Measurements from ENCODE around the gene TNXB. TPM values are rescaled to one million over a fixed set of nuclear protein-coding genes. Genes with fewer than 3 reads are reported as not detected.

Gene TNXB
- total and polyA plus RNA-seq, 7 experiments from 2014 or later = 0.43 to 17.2 (median 12.5) TPM; not detected in 1

DNA sequence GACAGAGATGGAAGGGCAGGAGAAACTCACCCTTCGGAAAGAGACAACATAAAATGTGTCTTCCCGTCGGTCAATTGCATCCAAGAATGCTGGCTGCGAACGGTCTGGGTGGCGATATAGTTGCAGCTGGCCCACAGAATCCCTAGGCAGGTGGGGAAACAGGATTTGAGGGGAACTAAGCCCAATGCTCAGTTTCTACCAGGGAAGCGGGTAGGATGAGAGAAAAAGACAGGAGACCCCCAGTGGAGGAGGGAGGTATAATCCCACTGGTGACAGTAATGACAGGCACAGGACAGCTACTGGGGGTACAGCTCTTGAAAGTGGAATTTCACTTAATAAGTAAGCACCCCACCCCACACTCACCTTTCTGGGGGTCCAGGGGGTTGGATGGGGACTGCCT lies 7.5 kb upstream of the TNXB start:
- peaks cover 0 to 41% (median 9%) of the 10 kb centered on the region in 5 donors for H3K36me3 Mint-ChIP-seq
- Histone ChIP-seq H3K27ac (ENCODE audit: low read depth, low read length) (no peak overlapping the region), H3K4me3 (ENCODE audit: low read length) (no peak overlapping the region), H3K36me3 (ENCODE audit: control insufficient read depth in 2 of 3, insufficient read depth in 3 of 3, low read length in 3 of 3) (peaks cover 18 to 66% (median 22%) of the 10 kb centered on the region in 3 experiments), H3K4me1 (ENCODE audit: control insufficient read depth in 2 of 2, insufficient read depth in 2 of 2, low read length in 2 of 2) (no peaks in the 10 kb centered on the region), H3K27me3 (ENCODE audit: control insufficient read depth in 2 of 2, insufficient read depth in 2 of 2, low read length in 2 of 2) (no peaks in the 10 kb centered on the region), H3K9me3 (ENCODE audit: control insufficient read depth in 2 of 3, low read length in 3 of 3) (no peaks in the 10 kb centered on the region)
- no peaks in the 10 kb centered on the region for H3K9me3 Mint-ChIP-seq
- POLR2A ChIA-PET = interaction anchor here (0.6 kb wide), 2 partner anchors 25 to 1996 kb away, joined by 4 to 10 read pairs; no protein-coding TSS in a partner anchor
- peak overlapping the region in 4 of 9 donors; percentile 23 to 67 (median 34) for H3K27ac Mint-ChIP-seq
- ATAC-seq (no peak), DNase-seq (no peak)
- intact Hi-C loops (cut with micrococcal nuclease) = no loop called here
- no peak overlapping the region for H3K4me3 Mint-ChIP-seq
- CTCF ChIA-PET = interaction anchor here (1.2 kb wide), 1 partner anchor 38 kb away, joined by 3 read pairs; no protein-coding TSS in a partner anchor
- peaks cover 9 to 23% (median 12%) of the 10 kb centered on the region in 7 donors for H3K4me1 Mint-ChIP-seq
- no peaks in the 10 kb centered on the region for H3K27me3 Mint-ChIP-seq

GRCh38 chr6:32115623-32116022 lies 6.5 kb upstream of the TNXB start:
- Histone ChIP-seq H3K27ac (ENCODE audit: low read depth, low read length) (no peak overlapping the region), H3K27me3 (ENCODE audit: control insufficient read depth in 2 of 2, insufficient read depth in 2 of 2, low read length in 2 of 2) (no peaks in the 10 kb centered on the region), H3K4me1 (ENCODE audit: control insufficient read depth in 2 of 2, insufficient read depth in 2 of 2, low read length in 2 of 2) (no peaks in the 10 kb centered on the region), H3K9me3 (ENCODE audit: control insufficient read depth in 2 of 3, low read length in 3 of 3) (no peaks in the 10 kb centered on the region), H3K36me3 (ENCODE audit: control insufficient read depth in 2 of 3, insufficient read depth in 3 of 3, low read length in 3 of 3) (peaks cover 17 to 56% (median 18%) of the 10 kb centered on the region in 3 experiments), H3K4me3 (ENCODE audit: low read length) (no peak overlapping the region)
- intact Hi-C loops (cut with micrococcal nuclease) = no loop called here
- H3K27me3 Mint-ChIP-seq = no peaks in the 10 kb centered on the region
- POLR2A ChIA-PET = no interaction called here
- ATAC-seq (no peak), DNase-seq (no peak)
- H3K4me3 Mint-ChIP-seq = no peak overlapping the region
- H3K9me3 Mint-ChIP-seq = peaks cover 0 to 1% (median 0%) of the 10 kb centered on the region in 11 donors
- CTCF ChIA-PET = no interaction called here
- peaks cover 9 to 21% (median 12%) of the 10 kb centered on the region in 7 donors for H3K4me1 Mint-ChIP-seq
- peaks cover 0 to 33% (median 4%) of the 10 kb centered on the region in 5 donors for H3K36me3 Mint-ChIP-seq
- H3K27ac Mint-ChIP-seq = peak overlapping the region in 2 of 9 donors; percentile 21 to 65

DNA sequence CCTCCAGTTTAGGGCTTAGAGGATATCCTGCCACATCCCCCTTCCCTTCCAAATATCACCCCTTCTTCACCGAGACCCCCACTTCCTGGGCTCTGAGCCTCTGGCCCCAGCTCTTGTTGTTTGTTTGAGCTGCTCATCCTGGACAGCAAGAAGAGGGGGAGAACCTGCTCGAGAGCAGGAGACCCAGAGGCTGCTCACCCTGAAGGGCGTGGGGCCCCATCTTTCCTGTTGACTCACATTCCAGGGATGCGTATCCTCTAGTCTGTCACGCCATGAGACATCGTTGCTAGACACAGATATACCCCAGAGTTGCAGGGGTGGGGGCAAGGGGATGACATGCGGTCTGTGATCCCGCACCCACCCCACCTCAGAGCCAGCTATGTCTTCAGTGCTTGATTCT lies 5.7 kb upstream of the TNXB start:
- POLR2A ChIA-PET = no interaction called here
- no peak for ATAC-seq
- peak overlapping the region in 4 of 9 donors; percentile 33 to 78 (median 60) for H3K27ac Mint-ChIP-seq

GRCh38 chr6:32113386-32114352 lies 4.5 kb upstream of the TNXB start:
- H3K27ac ChIP-seq (ENCODE audit: low read depth, low read length) = no peak overlapping the region
- H3K4me1 Mint-ChIP-seq = peaks cover 0 to 26% (median 14%) of the 10 kb centered on the region in 7 donors
- H3K9me3 Mint-ChIP-seq = peaks cover 0 to 1% (median 0%) of the 10 kb centered on the region in 11 donors
- H3K36me3 Mint-ChIP-seq = peaks cover 0 to 24% (median 2%) of the 10 kb centered on the region in 5 donors
- peak overlapping the region in 7 of 9 donors; percentile 4 to 78 (median 54) for H3K27ac Mint-ChIP-seq
- ChIA-PET POLR2A (no interaction called here), CTCF (no interaction called here)
- H3K36me3 ChIP-seq (ENCODE audit: control insufficient read depth in 2 of 3, insufficient read depth in 3 of 3, low read length in 3 of 3) = peaks cover 12 to 39% (median 16%) of the 10 kb centered on the region in 3 experiments
- H3K9me3 ChIP-seq (ENCODE audit: control insufficient read depth in 2 of 3, low read length in 3 of 3) = no peaks in the 10 kb centered on the region
- H3K4me3 ChIP-seq (ENCODE audit: low read length) = no peak overlapping the region
- peaks cover 0 to 5% of the 10 kb centered on the region in 2 donors for H3K4me1 ChIP-seq (ENCODE audit: control insufficient read depth in 2 of 2, insufficient read depth in 2 of 2, low read length in 2 of 2)
- peaks cover 0 to 8% (median 4%) of the 10 kb centered on the region in 5 donors for H3K27me3 Mint-ChIP-seq
- H3K4me3 Mint-ChIP-seq = no peak overlapping the region
- intact Hi-C loops (cut with micrococcal nuclease) = no loop called here
- no peaks in the 10 kb centered on the region for H3K27me3 ChIP-seq (ENCODE audit: control insufficient read depth in 2 of 2, insufficient read depth in 2 of 2, low read length in 2 of 2)
- ATAC-seq = peak; percentile 16
- no peak for DNase-seq

More for the DNA sequence above, 5.7 kb upstream of the TNXB start:
- no peak for DNase-seq
- intact Hi-C loops (cut with micrococcal nuclease) = no loop called here
- Histone ChIP-seq H3K9me3 (ENCODE audit: control insufficient read depth in 2 of 3, low read length in 3 of 3) (no peaks in the 10 kb centered on the region), H3K27me3 (ENCODE audit: control insufficient read depth in 2 of 2, insufficient read depth in 2 of 2, low read length in 2 of 2) (no peaks in the 10 kb centered on the region), H3K36me3 (ENCODE audit: control insufficient read depth in 2 of 3, insufficient read depth in 3 of 3, low read length in 3 of 3) (peaks cover 17 to 50% (median 17%) of the 10 kb centered on the region in 3 experiments), H3K4me3 (ENCODE audit: low read length) (no peak overlapping the region), H3K27ac (ENCODE audit: low read depth, low read length) (no peak overlapping the region), H3K4me1 (ENCODE audit: control insufficient read depth in 2 of 2, insufficient read depth in 2 of 2, low read length in 2 of 2) (no peaks in the 10 kb centered on the region)
- peaks cover 0 to 2% (median 0%) of the 10 kb centered on the region in 5 donors for H3K27me3 Mint-ChIP-seq
- H3K9me3 Mint-ChIP-seq = peaks cover 0 to 1% (median 0%) of the 10 kb centered on the region in 11 donors
- H3K4me3 Mint-ChIP-seq = no peak overlapping the region
- CTCF ChIA-PET = interaction anchor here (0.6 kb wide), 1 partner anchor 684 kb away, joined by 3 read pairs; no protein-coding TSS in a partner anchor
- peaks cover 9 to 24% (median 13%) of the 10 kb centered on the region in 7 donors for H3K4me1 Mint-ChIP-seq
- peaks cover 0 to 30% (median 4%) of the 10 kb centered on the region in 5 donors for H3K36me3 Mint-ChIP-seq

DNA sequence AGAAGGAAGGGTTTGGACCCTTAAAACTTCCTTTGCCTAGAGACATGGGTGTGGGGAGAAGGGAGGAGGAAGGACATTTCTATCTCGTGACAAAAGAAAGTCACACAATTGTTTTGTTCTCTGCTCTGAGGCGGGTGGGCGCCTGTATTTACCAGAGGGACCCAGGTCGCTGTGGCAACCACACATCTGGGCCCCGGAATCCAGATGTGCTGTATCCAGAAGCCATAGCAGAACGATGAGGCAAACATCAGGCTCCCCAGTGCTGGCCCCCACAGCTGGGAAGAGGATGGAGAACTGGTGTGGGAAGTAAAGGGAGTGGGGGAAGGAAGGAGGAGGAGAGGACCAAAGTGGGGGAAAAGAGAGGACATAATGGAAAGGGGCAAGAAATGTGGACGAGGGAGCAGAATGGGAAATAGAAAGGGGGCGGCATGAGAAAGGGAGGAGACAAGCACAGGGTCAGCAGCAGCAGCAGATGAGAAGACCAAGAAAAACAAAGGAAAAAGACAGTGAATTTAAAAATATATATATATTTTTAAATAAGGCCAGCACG lies 3.4 kb upstream of the TNXB start:
- Histone ChIP-seq H3K27ac (ENCODE audit: low read depth, low read length) (no peak overlapping the region), H3K36me3 (ENCODE audit: control insufficient read depth in 2 of 3, insufficient read depth in 3 of 3, low read length in 3 of 3) (peaks cover 11 to 27% (median 11%) of the 10 kb centered on the region in 3 experiments), H3K9me3 (ENCODE audit: control insufficient read depth in 2 of 3, low read length in 3 of 3) (no peaks in the 10 kb centered on the region), H3K4me3 (ENCODE audit: low read length) (no peak overlapping the region), H3K27me3 (ENCODE audit: control insufficient read depth in 2 of 2, insufficient read depth in 2 of 2, low read length in 2 of 2) (no peaks in the 10 kb centered on the region), H3K4me1 (ENCODE audit: control insufficient read depth in 2 of 2, insufficient read depth in 2 of 2, low read length in 2 of 2) (peaks cover 0 to 9% of the 10 kb centered on the region in 2 donors)
- ATAC-seq (no peak), DNase-seq (no peak)
- Mint-ChIP-seq H3K27me3 (peaks cover 0 to 17% (median 6%) of the 10 kb centered on the region in 5 donors), H3K4me3 (no peak overlapping the region), H3K4me1 (peaks cover 2 to 33% (median 25%) of the 10 kb centered on the region in 7 donors), H3K36me3 (peaks cover 0 to 24% (median 0%) of the 10 kb centered on the region in 5 donors), H3K9me3 (peaks cover 0 to 1% (median 0%) of the 10 kb centered on the region in 11 donors), H3K27ac (peak overlapping the region in 5 of 9 donors; percentile 35 to 84 (median 40))
- ChIA-PET CTCF (no interaction called here), POLR2A (no interaction called here)
- intact Hi-C loops (cut with micrococcal nuclease) = no loop called here

DNA sequence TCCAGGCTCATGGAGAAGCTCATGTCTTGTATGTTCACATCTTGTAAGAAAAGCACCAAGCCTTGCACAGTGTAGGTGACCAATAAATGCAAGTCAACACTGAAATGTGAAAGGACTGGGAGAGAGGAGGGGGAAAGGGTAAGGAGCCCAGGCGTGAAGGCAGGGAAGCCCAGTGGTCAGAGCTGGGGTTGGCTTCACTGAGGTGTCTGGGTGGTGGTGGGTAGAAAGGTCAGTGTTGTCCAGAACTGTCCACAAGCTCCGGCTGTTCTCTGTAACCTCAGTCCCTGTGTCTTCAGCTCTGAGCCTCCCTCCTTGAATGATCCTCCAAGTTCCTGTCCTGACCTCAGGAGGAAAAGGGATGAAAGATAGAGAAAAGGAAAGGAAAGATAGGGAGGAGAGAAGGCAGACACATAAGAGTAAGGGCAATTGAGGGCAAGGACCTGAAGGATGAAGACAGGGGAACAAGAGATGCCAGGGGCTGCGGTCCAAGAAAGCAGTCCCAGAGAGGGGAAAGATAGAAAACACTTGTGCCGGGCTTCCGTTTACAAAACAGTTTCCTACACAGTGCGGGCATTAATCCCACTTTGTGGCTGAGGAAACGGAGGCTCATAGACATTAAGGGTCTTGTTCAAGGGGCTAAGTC lies 2.4 kb upstream of the TNXB start:
- intact Hi-C loops (cut with micrococcal nuclease) = no loop called here
- Mint-ChIP-seq H3K9me3 (peaks cover 0 to 1% (median 0%) of the 10 kb centered on the region in 11 donors), H3K4me1 (peaks cover 2 to 33% (median 28%) of the 10 kb centered on the region in 7 donors), H3K27me3 (peaks cover 0 to 17% (median 6%) of the 10 kb centered on the region in 5 donors), H3K36me3 (peaks cover 0 to 22% (median 0%) of the 10 kb centered on the region in 5 donors), H3K27ac (peak overlapping the region in 6 of 9 donors; percentile 24 to 84 (median 48)), H3K4me3 (no peak overlapping the region)
- H3K4me1 ChIP-seq (ENCODE audit: control insufficient read depth in 2 of 2, insufficient read depth in 2 of 2, low read length in 2 of 2) = peaks cover 0 to 9% of the 10 kb centered on the region in 2 donors
- CTCF ChIA-PET = no interaction called here
- peaks cover 1 to 18% (median 2%) of the 10 kb centered on the region in 3 experiments for H3K36me3 ChIP-seq (ENCODE audit: control insufficient read depth in 2 of 3, insufficient read depth in 3 of 3, low read length in 3 of 3)
- no peak overlapping the region for H3K27ac ChIP-seq (ENCODE audit: low read depth, low read length)
- ATAC-seq = no peak
- no peak for DNase-seq
- H3K9me3 ChIP-seq (ENCODE audit: control insufficient read depth in 2 of 3, low read length in 3 of 3) = no peaks in the 10 kb centered on the region
- POLR2A ChIA-PET = no interaction called here
- H3K27me3 ChIP-seq (ENCODE audit: control insufficient read depth in 2 of 2, insufficient read depth in 2 of 2, low read length in 2 of 2) = no peaks in the 10 kb centered on the region
- H3K4me3 ChIP-seq (ENCODE audit: low read length) = no peak overlapping the region

Measured in naive thymus-derived CD4-positive, alpha-beta T cell (primary cell).